Cardiac muscle cell (in vitro differentiated cells and primary cell): Measurements from ENCODE around the gene FBLN1. TPM values are rescaled to one million over a fixed set of nuclear protein-coding genes. Genes with fewer than 3 reads are reported as not detected.

Experiments
- DNase-seq, 2 donors: peaks; one replicate each; pipeline versions ENCODE4 v3.0.0 to v3.0.0-alpha.2; 2010 to 2017; ENCODE audit warnings: low read depth in 1 of 2, low spot score in 1 of 2
- H3K27ac ChIP-seq: fragments of 200-600 bp; sonication (generic); 2 replicates; pipeline ENCODE4 v1.5.1; 2016
- H3K27me3 ChIP-seq: fragments of 200-600 bp; sonication (generic); 2 replicates; pipeline ENCODE4 v1.6.0; 2016; ENCODE audit warnings: control low read depth
- H3K36me3 ChIP-seq: fragments of 200-600 bp; sonication (generic); 2 replicates; pipeline ENCODE4 v1.5.1; 2016; ENCODE audit warnings: control low read depth
- H3K4me1 ChIP-seq: fragments of 200-600 bp; sonication (generic); 2 replicates; pipeline ENCODE4 v1.8.1; 2017; ENCODE audit warnings: low read depth, mild to moderate bottlenecking, mixed run types
- H3K4me3 ChIP-seq: fragments of 200-600 bp; sonication (generic); 2 replicates; pipeline ENCODE4 v1.5.1; 2016; ENCODE audit warnings: mild to moderate bottlenecking
- H3K9me3 ChIP-seq: fragments of 200-600 bp; sonication (generic); 2 replicates; pipeline ENCODE4 v1.5.1; 2017; ENCODE audit warnings: low read depth, mild to moderate bottlenecking, control low read depth
- CTCF ChIP-seq: IDR thresholded peaks from 2 replicates; pipeline ENCODE4 v1.5.1; 2012; ENCODE audit warnings: low read depth, mild to moderate bottlenecking, low read length
- polyA plus RNA-seq: library from polyadenylated mRNA; unstranded; fragments of >200 nt; fragmentation: Nextera tagmentation; extraction: Ambion mirVana; gene quantifications from 2 replicates; pipeline ENCODE4 v1.2.1, GENCODE V29; 2016
- total RNA-seq: library from RNA; depleted of rRNA; stranded (reverse); fragments of >200 nt; gene quantifications from 2 replicates; pipeline ENCODE4 v1.2.3, GENCODE V29; 2016

The FBLN1 gene
- total and polyA plus RNA-seq, 2 experiments from 2014 or later, result 53.8 to 55.7 TPM

GRCh38 chr22:45547731-45548130 lies 45.0 kb downstream of the FBLN1 start:
- no peak overlapping the region for H3K27ac ChIP-seq
- TF ChIP-seq CTCF, result no peak
- H3K4me1 ChIP-seq, result peaks cover 6% of the 10 kb centered on the region
- H3K27me3 ChIP-seq, result no peaks in the 10 kb centered on the region
- no peaks in the 10 kb centered on the region for H3K9me3 ChIP-seq
- DNase-seq, result no peak
- H3K36me3 ChIP-seq, result no peaks in the 10 kb centered on the region
- no peak overlapping the region for H3K4me3 ChIP-seq

- no peak overlapping the region for H3K27ac ChIP-seq
- H3K36me3 ChIP-seq, result no peaks in the 10 kb centered on the region
- H3K4me1 ChIP-seq, result peaks cover 6% of the 10 kb centered on the region
- H3K9me3 ChIP-seq, result no peaks in the 10 kb centered on the region
- DNase-seq, result no peak
- TF ChIP-seq CTCF, result no peak
- H3K4me3 ChIP-seq, result no peak overlapping the region
- H3K27me3 ChIP-seq, result no peaks in the 10 kb centered on the region
These were observed 45.7 kb downstream of the FBLN1 start for GRCh38 chr22:45548247-45548840.

- Histone ChIP-seq H3K9me3 (no peaks in the 10 kb centered on the region), H3K27me3 (no peaks in the 10 kb centered on the region), H3K4me1 (peaks cover 6% of the 10 kb centered on the region), H3K27ac (peak overlapping the region; percentile 4), H3K36me3 (no peaks in the 10 kb centered on the region), H3K4me3 (no peak overlapping the region)
- TF ChIP-seq CTCF, result peak; percentile 44
- DNase-seq, result peak; percentile 27 to 89
These were observed 46.5 kb downstream of the FBLN1 start for GRCh38 chr22:45548991-45549761.

- TF ChIP-seq CTCF, result no peak
- no peaks in the 10 kb centered on the region for H3K27me3 ChIP-seq
- H3K4me3 ChIP-seq, result no peak overlapping the region
- peaks cover 6% of the 10 kb centered on the region for H3K4me1 ChIP-seq
- no peak for DNase-seq
- H3K9me3 ChIP-seq, result no peaks in the 10 kb centered on the region
- H3K36me3 ChIP-seq, result no peaks in the 10 kb centered on the region
- peak overlapping the region; percentile 4 for H3K27ac ChIP-seq
These were observed 47.2 kb downstream of the FBLN1 start for GRCh38 chr22:45549762-45550378.

- H3K27ac ChIP-seq, result no peak overlapping the region
- H3K27me3 ChIP-seq, result no peaks in the 10 kb centered on the region
- H3K9me3 ChIP-seq, result no peaks in the 10 kb centered on the region
- no peaks in the 10 kb centered on the region for H3K36me3 ChIP-seq
- no peak overlapping the region for H3K4me3 ChIP-seq
- H3K4me1 ChIP-seq, result peaks cover 6% of the 10 kb centered on the region
- no peak for TF ChIP-seq CTCF
- DNase-seq, result no peak
These were observed 47.7 kb downstream of the FBLN1 start for GRCh38 chr22:45550416-45550815.
